ENCODE data around the gene CADM1.

Gene CADM1

GRCh38 chr11:115181538-115181937, 322.7 kb downstream of the CADM1 start:
- DNase-seq (ENCODE audit: low read depth): no peak

DNA sequence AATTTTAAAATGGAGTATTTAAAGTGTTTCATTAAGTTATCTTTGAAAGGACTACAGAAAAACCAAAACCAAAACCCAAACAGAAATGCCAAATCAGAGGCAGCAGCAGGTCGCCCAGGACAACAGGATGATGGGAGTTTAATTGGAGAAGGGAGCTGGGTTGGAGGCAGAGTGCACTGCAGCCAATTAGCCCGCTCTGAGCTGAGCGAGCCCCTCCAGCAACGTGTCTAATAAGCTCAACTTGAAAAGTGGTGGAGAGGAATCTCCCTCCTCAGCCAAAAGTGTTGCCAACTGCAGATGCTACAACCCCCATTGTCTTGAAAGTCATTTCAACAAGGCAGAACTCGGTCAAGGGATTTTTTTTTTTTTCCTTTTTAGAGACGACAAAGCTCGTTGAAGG, 323.9 kb downstream of the CADM1 start:
- no peak for DNase-seq (ENCODE audit: low read depth)

DNA sequence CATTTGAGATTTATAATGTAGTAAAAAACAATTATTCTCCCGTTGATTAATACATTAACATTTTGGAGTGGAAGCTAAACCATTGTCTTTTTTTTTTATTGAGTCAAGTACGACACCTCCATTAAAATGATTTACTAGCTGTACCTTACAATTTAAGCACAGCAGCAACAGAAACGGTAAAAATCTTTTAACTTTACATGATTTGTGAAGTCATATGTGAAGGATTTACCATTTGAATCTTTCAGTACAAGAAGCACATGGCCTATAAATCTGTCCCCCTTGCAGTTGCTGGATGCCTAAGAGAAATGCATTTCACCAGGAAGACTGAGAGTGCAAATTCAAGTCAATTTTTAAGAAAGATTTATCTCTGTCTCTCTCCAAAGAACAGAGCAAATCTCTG, 324.6 kb downstream of the CADM1 start:
- no peak for DNase-seq (ENCODE audit: low read depth)

DNA sequence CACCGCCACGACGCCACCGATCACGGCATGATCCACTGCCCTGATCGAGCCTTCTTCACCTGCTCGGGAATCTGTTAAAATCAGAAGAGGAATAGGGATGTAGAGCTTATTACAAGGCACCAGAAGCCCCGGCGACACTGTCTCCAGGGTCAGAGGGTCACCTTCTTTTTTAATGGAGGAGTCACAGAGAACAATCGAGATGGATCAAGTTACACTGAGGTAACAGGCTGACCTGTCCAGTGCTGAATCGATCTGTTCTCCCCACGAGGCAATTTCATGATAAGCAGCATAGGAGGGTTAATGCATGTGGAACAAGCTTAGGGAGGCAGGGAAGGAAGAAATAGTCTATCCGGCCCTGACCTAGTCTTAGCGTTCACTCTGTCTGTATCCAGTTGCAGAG, 325.5 kb downstream of the CADM1 start:
- DNase-seq (ENCODE audit: low read depth): no peak

- no peak for DNase-seq (ENCODE audit: low read depth)
Observed at GRCh38 chr11:115173136-115173535, 331.1 kb downstream of the CADM1 start.

DNA sequence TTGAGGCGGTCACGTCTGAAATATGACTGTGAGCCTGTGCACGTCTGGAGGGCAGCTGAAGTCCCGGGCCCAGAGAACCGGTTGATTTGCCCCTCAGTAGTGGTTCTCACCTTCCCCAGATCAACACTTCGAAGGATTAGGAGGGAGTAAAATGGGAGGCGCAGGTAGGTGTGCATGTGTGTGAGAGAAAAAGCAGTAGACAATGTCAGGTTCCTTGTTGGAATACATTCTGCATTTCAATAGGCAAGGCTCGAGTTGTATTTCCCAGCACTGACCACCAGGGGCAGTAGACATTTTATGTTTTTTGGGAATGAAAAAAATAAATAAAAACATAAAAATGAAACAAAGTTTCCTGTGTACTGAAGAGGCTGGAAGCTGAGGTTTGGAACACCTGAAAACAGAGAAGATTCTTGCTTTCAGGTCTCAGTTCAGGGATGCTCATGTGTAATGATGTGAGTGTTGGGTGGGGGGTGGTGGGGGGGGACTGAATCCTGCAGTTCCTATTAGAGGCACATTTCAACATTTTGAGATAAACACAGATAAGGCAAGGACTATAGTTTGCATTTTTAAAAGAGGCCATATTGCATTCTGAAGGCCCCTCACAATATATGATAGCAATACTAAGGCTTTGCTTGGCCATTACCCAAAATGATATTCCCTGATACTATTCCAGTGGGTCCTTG, 333.9 kb downstream of the CADM1 start:
- DNase-seq (ENCODE audit: low read depth): peak; percentile 38

DNA sequence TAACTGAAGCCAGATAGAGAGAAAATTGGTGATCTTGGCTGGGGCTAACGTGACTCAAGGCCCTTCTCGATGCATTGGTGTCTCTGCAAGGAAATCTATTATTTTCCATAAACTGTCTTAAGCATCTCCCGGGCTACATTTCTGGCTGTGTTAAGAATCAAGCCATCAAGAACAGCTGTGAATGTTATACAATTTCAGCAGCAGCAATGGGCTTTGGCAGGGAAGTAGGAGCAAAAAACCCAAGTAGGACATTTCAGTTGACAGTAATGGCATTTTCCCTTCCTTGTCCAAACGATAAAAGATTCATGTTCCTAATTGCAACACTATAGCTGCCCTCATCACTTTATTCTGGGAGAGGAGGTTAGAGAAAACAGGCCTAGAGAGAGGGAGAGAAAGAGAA, 335.0 kb downstream of the CADM1 start:
- DNase-seq (ENCODE audit: low read depth): no peak

DNA sequence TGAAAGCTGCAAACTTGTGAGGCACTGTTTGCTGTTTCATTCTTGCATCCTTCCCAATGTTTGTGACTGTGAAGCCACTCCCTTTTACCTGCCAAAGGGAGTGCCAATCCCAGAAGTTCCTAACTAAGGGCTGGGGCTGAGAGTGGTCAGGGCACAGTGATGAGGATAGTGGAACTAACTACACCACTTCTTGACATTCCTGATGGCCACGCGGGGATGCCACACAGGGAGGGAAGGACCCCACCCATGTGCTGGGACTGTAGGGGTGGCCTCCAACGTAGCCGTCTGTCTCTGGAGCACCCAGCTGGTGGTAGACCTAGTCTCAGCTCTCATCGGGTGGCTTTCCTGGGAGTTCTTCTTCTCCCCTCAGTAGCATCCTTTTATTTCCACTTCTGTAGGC, 335.5 kb downstream of the CADM1 start:
- no peak for DNase-seq (ENCODE audit: low read depth)

GRCh38 chr11:115168229-115168671, 336.0 kb downstream of the CADM1 start:
- DNase-seq (ENCODE audit: low read depth): peak; percentile 16

- no peak for DNase-seq (ENCODE audit: low read depth)
Observed at GRCh38 chr11:115167456-115167855, 336.8 kb downstream of the CADM1 start.

DNA sequence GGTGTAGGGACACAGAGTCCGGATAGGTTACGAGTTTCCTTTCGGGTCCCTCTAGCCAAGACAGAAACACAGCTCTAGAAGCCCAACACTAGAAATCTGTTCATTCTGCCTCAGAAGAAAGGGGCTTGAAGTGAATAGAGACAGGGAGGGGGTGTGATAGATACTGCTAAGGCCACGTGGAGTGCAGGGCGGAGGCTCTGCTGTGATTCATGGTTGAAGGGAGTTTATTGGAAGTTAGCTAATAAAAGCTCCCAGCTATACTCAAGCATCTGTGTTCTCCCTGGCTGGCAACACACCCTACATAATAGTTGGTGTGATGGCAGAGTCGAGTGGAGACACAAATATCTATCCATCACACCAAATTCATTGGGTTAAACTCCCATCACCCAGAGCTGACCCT, 337.4 kb downstream of the CADM1 start:
- DNase-seq (ENCODE audit: low read depth): no peak

DNA sequence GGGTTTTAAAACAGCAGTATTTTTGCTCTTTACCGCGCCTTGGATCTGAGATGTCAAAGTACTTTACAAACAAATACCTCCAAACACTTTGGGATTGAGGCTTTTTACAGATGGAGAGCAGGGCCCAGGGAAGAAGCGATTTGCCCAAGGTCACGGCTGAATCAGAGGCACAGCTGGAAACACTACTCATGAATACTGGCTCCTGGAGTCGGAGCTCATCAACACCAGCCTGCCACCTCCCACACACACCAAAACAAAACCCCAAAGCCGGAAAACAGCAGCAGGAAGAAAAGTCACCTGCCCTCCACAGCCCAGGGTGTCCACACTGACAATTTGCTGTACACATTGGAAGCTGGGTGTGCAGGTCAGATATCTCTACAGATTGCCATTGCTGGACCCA, 339.4 kb downstream of the CADM1 start:
- peak; percentile 1 for DNase-seq (ENCODE audit: low read depth)

- DNase-seq (ENCODE audit: low read depth): no peak
Observed at GRCh38 chr11:115162919-115163318, 341.3 kb downstream of the CADM1 start.

DNA sequence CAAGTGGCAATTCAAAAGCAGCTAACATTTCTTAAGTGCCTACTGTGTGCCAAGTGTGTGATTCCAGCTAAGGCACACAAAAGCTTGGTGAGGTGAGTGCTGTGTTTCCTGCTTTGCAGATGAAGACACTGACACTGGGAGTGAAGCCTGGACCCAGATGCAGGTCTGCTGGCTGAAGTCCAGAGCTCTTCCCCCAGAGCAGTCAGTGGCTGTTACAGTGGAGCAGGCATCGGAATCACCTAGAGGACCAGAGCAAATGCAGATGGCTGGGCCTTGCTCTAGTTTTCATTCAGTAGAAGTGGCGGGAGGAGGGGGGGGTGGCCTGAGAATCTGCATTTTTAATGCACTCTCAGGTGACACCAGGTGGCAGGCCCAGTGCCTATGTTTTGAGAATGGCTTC, 342.3 kb downstream of the CADM1 start:
- no peak for DNase-seq (ENCODE audit: low read depth)

DNA sequence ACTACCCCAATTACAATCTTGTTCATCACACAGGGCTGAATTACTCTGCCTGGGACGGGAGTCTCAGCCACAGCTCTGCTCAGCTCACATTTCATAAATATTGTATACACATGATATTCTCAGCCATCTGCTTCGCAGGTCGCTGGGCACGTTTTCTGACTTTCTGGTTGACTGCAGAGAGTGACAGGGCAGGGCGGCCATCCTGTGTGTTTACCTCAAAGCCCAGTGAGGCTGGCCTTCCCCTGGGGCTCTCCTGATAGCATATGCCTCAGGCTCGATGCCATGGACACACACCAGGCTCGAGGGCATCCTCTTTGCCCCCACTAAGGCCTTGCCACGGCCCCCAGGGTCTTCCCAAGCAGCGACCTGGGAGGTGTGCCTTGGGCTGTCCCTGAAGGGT, 345.0 kb downstream of the CADM1 start:
- no peak for DNase-seq (ENCODE audit: low read depth)

GRCh38 chr11:115158053-115158452, 346.2 kb downstream of the CADM1 start:
- no peak for DNase-seq (ENCODE audit: low read depth)

GRCh38 chr11:115157247-115157646, 347.0 kb downstream of the CADM1 start:
- DNase-seq (ENCODE audit: low read depth): no peak

DNA sequence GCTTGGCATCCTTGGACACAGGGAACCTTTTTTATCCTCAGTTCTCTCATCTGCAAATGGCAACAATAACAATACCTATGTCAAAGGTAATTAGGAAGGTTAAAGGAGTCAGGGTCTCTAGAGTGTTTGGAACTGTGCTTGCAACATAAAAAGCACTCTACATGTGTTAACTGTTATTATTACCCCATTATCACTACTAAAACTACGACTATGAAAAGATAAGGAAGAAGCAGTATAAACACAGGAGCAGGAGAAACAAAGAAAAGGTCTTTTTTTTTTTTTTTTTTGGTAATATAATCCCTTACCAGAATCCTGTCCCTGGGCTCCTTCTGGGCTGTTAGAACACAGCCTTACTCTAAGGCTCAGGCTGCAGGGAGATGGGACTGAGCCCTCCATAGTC, 348.2 kb downstream of the CADM1 start:
- DNase-seq (ENCODE audit: low read depth): no peak

DNA sequence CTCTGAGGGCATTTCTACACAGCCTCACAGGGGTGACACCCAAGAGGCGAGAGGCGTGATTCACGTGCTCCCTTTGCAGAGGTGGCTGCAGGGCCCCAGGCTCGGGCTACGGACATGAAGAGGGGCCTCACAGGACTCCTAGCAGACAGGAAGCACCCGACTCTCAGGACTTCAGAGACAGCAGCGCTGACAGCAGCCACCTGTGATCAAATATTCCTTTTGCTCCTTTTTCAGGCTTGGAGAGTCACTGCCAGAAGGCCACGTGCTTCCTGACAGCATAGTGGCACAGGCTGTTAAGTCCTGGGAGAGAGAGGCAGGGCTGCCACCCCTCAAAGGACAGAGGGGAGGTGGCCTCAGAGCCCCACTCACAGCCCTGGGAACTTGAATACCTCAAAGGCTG, 348.9 kb downstream of the CADM1 start:
- no peak for DNase-seq (ENCODE audit: low read depth)

GRCh38 chr11:115154355-115154736, 349.9 kb downstream of the CADM1 start:
- no peak for DNase-seq (ENCODE audit: low read depth)

GRCh38 chr11:115153731-115154354, 350.4 kb downstream of the CADM1 start:
- DNase-seq (ENCODE audit: low read depth): no peak

DNA sequence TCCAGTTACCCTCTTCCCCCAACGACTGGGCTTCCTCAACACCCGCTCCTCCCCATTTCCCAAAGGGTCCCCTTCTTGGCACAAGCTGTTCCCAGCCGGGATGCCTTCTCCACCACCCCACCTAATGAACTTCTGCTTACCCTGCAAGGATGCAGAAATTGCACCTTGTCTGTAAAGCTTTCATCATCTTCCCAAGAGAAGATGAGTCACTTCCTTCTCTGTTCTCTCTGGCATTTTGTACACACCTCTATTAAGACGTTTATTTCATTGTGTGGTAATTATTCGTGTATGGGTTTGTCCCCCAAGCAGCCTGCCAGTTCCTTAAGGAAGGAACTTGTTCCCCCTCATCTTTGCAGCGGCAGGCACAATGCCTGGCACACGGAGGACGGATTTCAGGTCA, 351.1 kb downstream of the CADM1 start:
- DNase-seq (ENCODE audit: low read depth): peak; percentile 25

GRCh38 chr11:115151010-115151409, 353.2 kb downstream of the CADM1 start:
- no peak for DNase-seq (ENCODE audit: low read depth)

DNA sequence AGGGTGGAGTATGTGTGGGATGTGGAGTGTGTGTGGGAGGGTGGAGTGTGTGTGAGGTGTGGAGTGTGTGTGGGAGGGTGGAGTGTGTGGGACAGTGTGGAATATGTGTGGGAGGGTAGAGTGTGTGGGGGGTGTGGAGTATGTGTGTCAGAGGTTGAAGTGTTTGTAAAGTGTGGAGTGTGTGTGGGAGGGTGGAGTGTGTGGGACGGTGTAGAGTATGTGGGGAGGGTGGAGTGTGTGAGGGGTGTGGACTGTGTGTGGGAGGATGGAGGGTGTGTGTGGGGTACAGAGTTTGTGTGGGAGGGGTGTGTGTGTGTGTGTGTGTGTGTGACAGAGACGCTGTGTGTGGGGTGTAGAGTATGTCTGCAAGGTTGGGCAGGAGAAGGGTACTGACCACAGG, 355.5 kb downstream of the CADM1 start:
- DNase-seq (ENCODE audit: low read depth): no peak
